ENCODE results near the gene FBXO15.

Gene FBXO15

GRCh38 chr18:74137920-74138538 lies 9.6 kb downstream of the FBXO15 start:
- no peak for TF ChIP-seq EZH2 (optimal IDR thresholded peaks at IDR 0.05; ENCODE audit: low read depth, low read length)
- no peak for TF ChIP-seq EZH2phosphoT487 (IDR thresholded peaks at IDR 0.05; ENCODE audit: low read length)
- TF ChIP-seq, protein P1, sequence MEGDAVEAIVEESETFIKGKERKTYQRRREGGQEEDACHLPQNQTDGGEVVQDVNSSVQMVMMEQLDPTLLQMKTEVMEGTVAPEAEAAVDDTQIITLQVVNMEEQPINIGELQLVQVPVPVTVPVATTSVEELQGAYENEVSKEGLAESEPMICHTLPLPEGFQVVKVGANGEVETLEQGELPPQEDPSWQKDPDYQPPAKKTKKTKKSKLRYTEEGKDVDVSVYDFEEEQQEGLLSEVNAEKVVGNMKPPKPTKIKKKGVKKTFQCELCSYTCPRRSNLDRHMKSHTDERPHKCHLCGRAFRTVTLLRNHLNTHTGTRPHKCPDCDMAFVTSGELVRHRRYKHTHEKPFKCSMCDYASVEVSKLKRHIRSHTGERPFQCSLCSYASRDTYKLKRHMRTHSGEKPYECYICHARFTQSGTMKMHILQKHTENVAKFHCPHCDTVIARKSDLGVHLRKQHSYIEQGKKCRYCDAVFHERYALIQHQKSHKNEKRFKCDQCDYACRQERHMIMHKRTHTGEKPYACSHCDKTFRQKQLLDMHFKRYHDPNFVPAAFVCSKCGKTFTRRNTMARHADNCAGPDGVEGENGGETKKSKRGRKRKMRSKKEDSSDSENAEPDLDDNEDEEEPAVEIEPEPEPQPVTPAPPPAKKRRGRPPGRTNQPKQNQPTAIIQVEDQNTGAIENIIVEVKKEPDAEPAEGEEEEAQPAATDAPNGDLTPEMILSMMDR (IDR thresholded peaks at IDR 0.05; ENCODE audit: low read length), result no peak
- no peak for DNase-seq
- no peak overlapping the region for H3K4me2 ChIP-seq (ENCODE audit: low read depth, low read length)
- H3K27ac ChIP-seq (ENCODE audit: low read length), result no peak overlapping the region
- H4K20me1 ChIP-seq (ENCODE audit: insufficient read depth, low read length), result no peaks in the 10 kb centered on the region
- H2AFZ ChIP-seq (ENCODE audit: low read length), result no peak overlapping the region
- H3F3A ChIP-seq (ENCODE audit: insufficient read depth, low read length), result no peaks in the 10 kb centered on the region
- H3K9ac ChIP-seq (ENCODE audit: low read length), result no peak overlapping the region
- no peaks in the 10 kb centered on the region for H3K9me2 ChIP-seq (replicated peaks; ENCODE audit: insufficient read depth, low read length)
- no peaks in the 10 kb centered on the region for H3K36me3 ChIP-seq (replicated peaks; ENCODE audit: insufficient read depth, low read length)
- H3K4me1 ChIP-seq (ENCODE audit: low read length), result 0 out of 2 replicates have a peak, but pooled peaks cover 5% of the 10 kb centered on the region
- no peaks in the 10 kb centered on the region for H3K9me3 ChIP-seq (replicated peaks; ENCODE audit: insufficient read depth, low read length)
- H3K79me2 ChIP-seq (ENCODE audit: low read length), result no peaks in the 10 kb centered on the region
- no peak overlapping the region for H3K4me3 ChIP-seq (ENCODE audit: low read length)
- H3K27me3 ChIP-seq (replicated peaks; ENCODE audit: insufficient read depth, low read length), result no peaks in the 10 kb centered on the region

- Histone ChIP-seq H3K79me2 (ENCODE audit: low read length) (no peaks in the 10 kb centered on the region), H3K9me2 (replicated peaks; ENCODE audit: insufficient read depth, low read length) (no peaks in the 10 kb centered on the region), H3K36me3 (replicated peaks; ENCODE audit: insufficient read depth, low read length) (no peaks in the 10 kb centered on the region), H3K4me2 (ENCODE audit: low read depth, low read length) (no peak overlapping the region), H3K4me1 (ENCODE audit: low read length) (no peaks in the 10 kb centered on the region), H3K9me3 (replicated peaks; ENCODE audit: insufficient read depth, low read length) (no peaks in the 10 kb centered on the region), H3K4me3 (ENCODE audit: low read length) (no peak overlapping the region), H3K27me3 (replicated peaks; ENCODE audit: insufficient read depth, low read length) (no peaks in the 10 kb centered on the region), H3K27ac (ENCODE audit: low read length) (no peak overlapping the region), H3F3A (ENCODE audit: insufficient read depth, low read length) (no peaks in the 10 kb centered on the region), H4K20me1 (ENCODE audit: insufficient read depth, low read length) (no peaks in the 10 kb centered on the region), H3K9ac (ENCODE audit: low read length) (no peak overlapping the region), H2AFZ (ENCODE audit: low read length) (no peak overlapping the region)
- no peak for DNase-seq
- TF ChIP-seq EZH2phosphoT487 (IDR thresholded peaks at IDR 0.05; ENCODE audit: low read length), result no peak
- TF ChIP-seq, protein P1 (IDR thresholded peaks at IDR 0.05; ENCODE audit: low read length), result no peak
- TF ChIP-seq EZH2 (optimal IDR thresholded peaks at IDR 0.05; ENCODE audit: low read depth, low read length), result no peak
Observed at GRCh38 chr18:74132201-74132600, 15.4 kb downstream of the FBXO15 start.

- no peaks in the 10 kb centered on the region for H3K79me2 ChIP-seq (ENCODE audit: low read length)
- no peak overlapping the region for H3K4me2 ChIP-seq (ENCODE audit: low read depth, low read length)
- H3K4me1 ChIP-seq (ENCODE audit: low read length), result no peaks in the 10 kb centered on the region
- H3K9me3 ChIP-seq (replicated peaks; ENCODE audit: insufficient read depth, low read length), result no peaks in the 10 kb centered on the region
- H3F3A ChIP-seq (ENCODE audit: insufficient read depth, low read length), result no peaks in the 10 kb centered on the region
- no peaks in the 10 kb centered on the region for H4K20me1 ChIP-seq (ENCODE audit: insufficient read depth, low read length)
- no peak for DNase-seq
- TF ChIP-seq EZH2phosphoT487 (IDR thresholded peaks at IDR 0.05; ENCODE audit: low read length) (no peak), EZH2 (optimal IDR thresholded peaks at IDR 0.05; ENCODE audit: low read depth, low read length) (no peak)
- TF ChIP-seq, protein P1 (IDR thresholded peaks at IDR 0.05; ENCODE audit: low read length), result no peak
- no peaks in the 10 kb centered on the region for H3K36me3 ChIP-seq (replicated peaks; ENCODE audit: insufficient read depth, low read length)
- H3K27me3 ChIP-seq (replicated peaks; ENCODE audit: insufficient read depth, low read length), result no peaks in the 10 kb centered on the region
- H2AFZ ChIP-seq (ENCODE audit: low read length), result no peak overlapping the region
- H3K4me3 ChIP-seq (ENCODE audit: low read length), result no peak overlapping the region
- no peak overlapping the region for H3K9ac ChIP-seq (ENCODE audit: low read length)
- no peak overlapping the region for H3K27ac ChIP-seq (ENCODE audit: low read length)
- H3K9me2 ChIP-seq (replicated peaks; ENCODE audit: insufficient read depth, low read length), result no peaks in the 10 kb centered on the region
Observed at GRCh38 chr18:74131124-74131523, 16.5 kb downstream of the FBXO15 start.

All from MM.1S (cell line).